H1 (cell line): Measurements from ENCODE around the gene SLX1A. TPM values are rescaled to one million over a fixed set of nuclear protein-coding genes. Genes with fewer than 3 reads are reported as not detected.

Source experiments
- CHD7 ChIP-seq: fragments of 300-600 bp; sonication (generic); IDR thresholded peaks from 2 replicates; pipeline ENCODE4 v1.7.1; 2012; ENCODE audit warnings: low read length, moderate library complexity, mild to moderate bottlenecking, inconsistent platforms; ENCODE audit not compliant: insufficient replicate concordance
- CTCF ChIP-seq, 3 experiments: IDR thresholded peaks; 1 replicate in 2 of 3; 2 replicates in 1 of 3; pipeline versions ENCODE4 v1.5.1 to v1.6.1; 2011; ENCODE audit warnings: low read length in 3 of 3, mild to moderate bottlenecking in 3 of 3, inconsistent platforms in 2 of 3, low read depth in 1 of 3, moderate library complexity in 1 of 3; ENCODE audit not compliant: insufficient read depth in 1 of 3; ENCODE audit errors: control extremely low read depth in 1 of 3
- MAFK ChIP-seq: IDR thresholded peaks from 2 replicates; pipeline ENCODE4 v1.6.1; 2012; ENCODE audit warnings: low read depth, mild to moderate bottlenecking, improper control_type of control experiment, low read length
- NRF1 ChIP-seq: IDR thresholded peaks from 2 replicates; pipeline ENCODE4 v1.6.1; 2011; ENCODE audit warnings: mild to moderate bottlenecking, low read depth, low read length, improper control_type of control experiment
- polyA plus RNA-seq, 7 experiments: library from polyadenylated mRNA; depleted of rRNA in 3 of 7; stranded (reverse) in 5 of 7; unstranded in 2 of 7; fragments of >200 nt in 5 of 7; fragments of 200-250 nt in 2 of 7; gene quantifications; 1 replicate in 5 of 7; 2 replicates in 1 of 7; 4 replicates in 1 of 7; pipeline versions ENCODE4 v1.2.1 to v1.2.3, GENCODE V29; 2011 to 2013; ENCODE audit warnings: missing spikeins in 2 of 7, mixed read lengths in 2 of 7
- total RNA-seq: library from RNA; stranded (reverse); fragmentation: NEBNext Ultra II Directional; extraction: Animal tissue kit (Norgen Biotek cat#: 25700); gene quantifications from 2 replicates; pipeline ENCODE4 v1.2.1, GENCODE V29; 2021

Gene SLX1A
- total and polyA plus RNA-seq, 2 of the 8 experiments (the other 6 are each of a cell fraction or from before 2014, with no cell fraction given) = 4.7 to 36.9 TPM

GRCh38 chr16:30184891-30185682 lies 8.6 kb upstream of the SLX1A start (continued):
- TF ChIP-seq CTCF (IDR thresholded peaks at IDR 0.05; ENCODE audit: control extremely low read depth in 1 of 3, insufficient read depth in 1 of 3, low read depth in 1 of 3, low read length in 3 of 3) = no peak
- TF ChIP-seq NRF1 = no peak
- no peak for TF ChIP-seq MAFK
- TF ChIP-seq CHD7 = no peak
